NK-92 (cell line): ENCODE results near the gene ATAT1.
"Not testable (repeated sequence)": the region's sequence is repeated elsewhere in the genome, so short reads cannot be mapped to it uniquely, and the experiment has no call there.

Experiments used
- DNase-seq: peaks from one replicate; lab custom pipeline; 2025; ENCODE audit not compliant: unreplicated experiment; lab: John Stamatoyannopoulos, UW

The ATAT1 gene

DNA sequence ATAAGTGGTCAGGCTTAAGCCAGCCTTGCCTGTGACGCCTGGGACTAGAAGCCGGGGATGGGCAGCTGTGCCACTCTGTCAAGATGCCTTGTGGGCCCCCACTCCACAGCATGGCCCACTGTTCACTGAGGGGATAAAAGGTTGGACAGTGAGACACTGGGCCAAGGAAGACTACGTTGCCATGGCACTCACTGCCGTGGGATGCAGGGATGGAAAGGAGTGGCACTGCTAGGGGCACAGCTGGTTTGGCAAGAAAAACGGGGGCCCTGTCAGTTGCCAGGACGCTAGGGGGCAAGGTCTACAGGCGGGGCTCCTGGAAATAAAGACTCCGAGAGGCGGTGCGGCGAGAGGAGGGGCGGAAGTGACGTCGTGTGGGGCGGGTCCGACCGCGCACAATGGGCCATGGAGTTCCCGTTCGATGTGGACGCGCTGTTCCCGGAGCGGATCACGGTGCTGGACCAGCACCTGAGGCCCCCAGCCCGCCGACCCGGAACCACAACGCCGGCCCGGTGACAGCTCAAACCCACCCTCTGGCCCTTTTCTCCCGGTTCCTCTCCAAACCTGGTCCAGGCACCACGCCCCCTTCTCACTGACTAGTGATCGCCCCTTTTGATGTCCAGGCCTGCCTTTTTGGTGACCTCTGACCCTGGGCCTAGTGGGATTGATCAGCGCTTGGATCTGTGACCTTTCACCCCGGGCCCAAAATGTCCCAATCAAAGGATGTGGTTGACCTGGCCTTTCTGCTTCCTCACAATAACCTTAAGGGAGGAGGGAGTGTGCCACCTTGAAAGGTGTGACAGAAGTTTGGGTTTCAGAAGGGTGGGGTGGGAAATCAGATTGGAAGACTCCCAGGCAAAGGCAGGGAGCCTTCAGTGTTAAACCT lies at the start of gene ATAT1:
Gene ATAT1 (plus strand): TSS at position 391 of the 883 bp plus-strand sequence.
- DNase-seq = peak; percentile 43

DNA sequence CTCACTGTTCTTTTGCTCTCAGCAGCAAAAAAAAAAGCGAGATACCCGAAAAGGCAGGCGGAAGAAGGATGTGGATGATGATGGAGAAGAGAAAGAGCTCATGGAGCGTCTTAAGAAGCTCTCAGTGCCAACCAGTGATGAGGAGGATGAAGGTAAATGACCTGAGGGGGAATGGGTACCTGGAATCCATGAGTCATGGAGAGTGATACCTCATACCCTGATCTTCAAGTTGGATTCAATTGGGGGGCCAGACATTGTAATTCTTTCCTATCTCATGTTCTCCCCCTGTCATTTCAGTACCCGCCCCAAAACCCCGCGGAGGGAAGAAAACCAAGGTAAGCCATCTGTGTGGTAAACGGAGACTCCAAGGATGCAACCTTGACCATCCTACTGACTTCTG lies 48.6 kb upstream of the ATAT1 start:
- DNase-seq = no peak

DNA sequence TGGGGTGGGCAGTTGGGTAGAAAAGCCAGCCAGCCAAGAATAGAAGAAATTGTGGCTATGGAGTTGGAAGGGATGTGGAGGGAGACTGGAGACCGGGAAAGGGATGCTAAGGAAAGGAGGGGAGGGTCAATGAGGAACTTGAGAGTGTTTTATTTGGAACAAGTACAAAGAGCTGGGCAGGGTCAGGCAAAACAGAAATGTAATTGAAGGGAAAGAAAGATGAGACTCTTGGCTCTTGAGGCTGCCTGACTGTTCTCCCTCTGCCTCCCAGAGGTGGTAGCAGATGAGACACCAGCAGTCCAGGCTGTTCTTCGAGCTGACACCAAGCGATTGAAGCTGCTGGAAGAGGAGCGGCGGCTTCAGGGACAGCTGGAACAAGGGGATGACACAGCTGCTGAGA lies 42.8 kb upstream of the ATAT1 start:
- no peak for DNase-seq

DNA sequence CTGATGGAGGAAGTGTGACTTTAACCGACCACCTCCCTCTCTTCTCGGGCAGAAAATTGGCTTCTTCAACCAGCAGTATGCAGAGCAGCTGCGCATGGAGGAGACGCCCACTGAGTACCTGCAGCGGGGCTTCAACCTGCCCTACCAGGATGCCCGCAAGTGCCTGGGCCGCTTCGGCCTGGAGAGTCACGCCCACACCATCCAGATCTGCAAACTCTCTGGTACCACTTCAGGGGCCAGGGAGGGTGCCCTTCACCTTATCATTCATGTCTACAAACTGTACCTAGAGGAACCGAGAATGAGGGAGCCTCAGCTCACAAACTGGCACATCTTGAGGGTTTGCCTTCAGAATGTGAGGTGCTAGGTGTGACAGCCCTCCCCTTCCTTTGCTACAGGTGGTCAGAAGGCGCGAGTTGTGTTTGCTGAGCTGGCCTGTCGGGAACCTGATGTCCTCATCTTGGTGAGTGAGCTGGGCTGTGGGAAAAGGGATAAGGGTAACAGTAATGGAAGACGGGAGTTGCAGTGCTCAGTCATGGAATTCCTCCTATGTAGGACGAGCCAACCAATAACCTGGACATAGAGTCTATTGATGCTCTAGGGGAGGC lies 36.8 kb upstream of the ATAT1 start:
- DNase-seq = no peak

- DNase-seq = no peak
Observed at GRCh38 chr6:30590509-30590908, 36.2 kb upstream of the ATAT1 start.

DNA sequence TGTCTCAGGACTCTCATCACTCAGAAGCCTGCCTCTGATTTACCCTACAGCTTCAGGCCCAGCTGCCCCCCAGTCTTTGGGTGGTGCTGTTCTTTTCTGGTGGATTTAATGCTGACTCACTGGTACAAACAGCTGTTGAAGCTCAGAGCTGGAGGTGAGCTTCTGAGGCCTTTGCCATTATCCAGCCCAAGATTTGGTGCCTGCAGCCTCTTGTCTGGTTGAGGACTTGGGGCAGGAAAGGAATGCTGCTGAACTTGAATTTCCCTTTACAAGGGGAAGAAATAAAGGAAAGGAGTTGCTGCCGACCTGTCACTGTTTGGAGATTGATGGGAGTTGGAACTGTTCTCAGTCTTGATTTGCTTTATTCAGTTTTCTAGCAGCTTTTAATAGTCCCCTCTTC lies 35.7 kb upstream of the ATAT1 start:
- DNase-seq = no peak

DNA sequence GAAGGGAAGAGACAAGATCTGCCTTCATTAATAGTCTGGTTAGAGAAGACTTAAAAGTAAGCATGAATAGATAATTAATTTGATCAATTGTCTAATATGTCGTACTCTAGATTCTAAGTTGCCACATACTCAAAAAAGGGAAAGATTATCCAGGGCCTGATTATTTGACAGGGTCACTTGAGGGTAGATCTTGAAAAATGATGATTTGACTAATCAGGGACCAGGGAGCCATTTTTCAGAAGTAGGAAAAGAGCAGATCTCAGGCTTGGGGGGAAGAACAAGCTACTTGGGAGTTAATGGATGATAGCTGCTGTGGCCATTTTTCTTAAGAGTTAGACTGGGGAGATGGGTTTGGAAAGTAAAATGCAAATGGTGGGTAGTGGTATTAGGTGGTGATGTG lies 34.4 kb upstream of the ATAT1 start:
- DNase-seq = no peak

- DNase-seq = not testable (repeated sequence)
Observed at GRCh38 chr6:30597315-30598144, 29.1 kb upstream of the ATAT1 start.

GRCh38 chr6:30598912-30599624 lies 27.6 kb upstream of the ATAT1 start:
- no peak for DNase-seq

- DNase-seq = no peak
Observed at GRCh38 chr6:30599625-30600324, 26.9 kb upstream of the ATAT1 start.

DNA sequence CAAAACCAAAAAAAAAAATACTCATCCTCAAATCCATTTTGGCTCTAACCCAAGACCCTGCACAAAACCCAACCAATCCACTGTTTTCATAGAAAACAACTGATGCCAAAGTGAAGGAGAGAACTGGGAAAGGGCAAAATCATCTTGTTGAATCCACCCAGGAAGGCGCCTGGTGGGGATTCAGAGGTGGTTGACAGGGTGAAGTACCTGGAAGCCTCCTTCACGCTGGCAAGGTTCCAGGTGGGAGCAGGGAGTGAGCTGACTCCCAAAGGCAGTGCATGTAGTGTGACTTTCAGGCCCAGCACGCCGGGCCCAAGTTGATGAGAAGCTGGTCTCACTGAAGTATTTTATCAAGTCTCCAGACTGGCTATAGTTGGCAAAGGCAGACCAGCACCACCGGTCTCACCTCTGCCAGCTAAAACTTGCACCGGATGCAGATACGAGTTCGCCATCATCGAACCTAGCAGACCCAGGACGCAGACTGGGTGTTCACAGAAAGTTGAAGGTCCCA lies 26.2 kb upstream of the ATAT1 start:
- DNase-seq = no peak

GRCh38 chr6:30601436-30601814 lies 25.2 kb upstream of the ATAT1 start:
- DNase-seq = no peak

- DNase-seq = no peak
Observed at GRCh38 chr6:30601815-30602641, 24.6 kb upstream of the ATAT1 start.

DNA sequence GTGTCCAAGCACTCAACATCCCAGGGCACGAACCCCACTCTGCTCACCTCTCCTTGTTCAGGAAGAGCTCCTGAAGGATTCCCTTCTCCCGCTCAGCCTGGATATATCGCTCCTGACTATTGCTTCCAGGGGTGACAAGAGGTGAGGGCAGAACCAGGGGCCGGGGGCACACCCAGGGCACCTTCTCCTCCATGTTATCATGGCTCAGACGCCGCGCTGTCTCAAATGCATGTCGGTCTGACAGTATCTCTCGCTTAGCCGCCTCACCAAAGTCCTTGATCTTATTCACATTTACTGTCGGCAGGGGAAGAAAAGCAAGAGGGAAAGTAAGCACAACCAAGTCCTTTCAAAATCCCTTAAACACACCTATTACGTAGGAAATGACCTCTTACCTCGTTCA lies 22.7 kb upstream of the ATAT1 start:
- DNase-seq = no peak

DNA sequence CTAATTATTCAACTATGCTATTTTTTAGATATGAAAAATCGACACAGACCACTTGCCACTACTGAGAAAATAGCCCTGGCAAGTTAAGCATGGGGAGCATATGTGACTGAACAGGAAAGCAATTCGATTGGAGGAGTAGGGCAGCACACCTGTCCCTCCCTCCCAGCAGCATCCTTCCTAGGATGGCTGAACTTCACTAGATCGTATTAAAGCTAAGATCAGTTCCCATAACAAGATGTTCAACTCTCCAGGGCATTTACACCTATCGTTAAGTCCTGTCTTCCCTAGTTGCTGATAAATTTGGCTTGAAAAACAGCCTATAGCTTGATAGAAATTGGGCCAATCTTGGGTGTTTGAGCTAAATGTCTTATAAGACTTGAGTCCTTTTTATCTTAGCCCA lies 16.6 kb upstream of the ATAT1 start:
- DNase-seq = no peak

- no peak for DNase-seq
Observed at GRCh38 chr6:30611150-30611855, 15.4 kb upstream of the ATAT1 start.

GRCh38 chr6:30611856-30612194 lies 14.8 kb upstream of the ATAT1 start:
- DNase-seq = no peak

GRCh38 chr6:30612213-30612612 lies 14.5 kb upstream of the ATAT1 start:
- DNase-seq = no peak

DNA sequence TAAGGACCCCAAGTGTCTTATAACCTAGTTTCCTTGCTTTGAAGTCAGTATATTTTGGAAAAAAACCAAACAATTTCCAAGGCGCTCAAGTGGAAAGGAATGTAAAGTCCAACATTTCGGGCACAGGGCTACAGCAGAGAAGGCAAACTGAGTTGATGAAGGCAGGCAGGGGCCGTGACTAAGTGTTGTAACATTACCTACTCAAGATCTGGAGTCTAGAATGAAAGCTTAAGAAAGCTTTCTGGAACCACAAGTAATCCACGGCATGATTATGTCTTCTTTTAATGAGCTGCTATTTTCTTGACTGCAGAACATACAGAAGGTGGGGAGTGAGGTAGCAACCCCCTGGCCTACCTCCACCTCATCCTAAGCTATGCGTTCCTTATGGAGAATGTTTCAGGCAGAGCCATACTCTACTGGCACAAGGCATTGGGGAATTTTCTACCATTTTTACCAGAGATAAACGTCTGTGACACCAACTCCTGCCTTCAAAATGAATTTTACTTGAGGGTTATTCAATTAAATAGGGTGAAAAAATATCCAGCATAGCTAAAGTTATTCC lies 13.9 kb upstream of the ATAT1 start:
- no peak for DNase-seq
